Lower leg skin (tissue), 4 donors: Measurements from ENCODE around the gene NHLRC2. TPM values are rescaled to one million over a fixed set of nuclear protein-coding genes. Genes with fewer than 3 reads are reported as not detected.
"Not testable (repeated sequence)": the region's sequence is repeated elsewhere in the genome, so short reads cannot be mapped to it uniquely, and the experiment has no call there.

Source experiments
- DNase-seq, 2 donors: peaks; one replicate each; pipeline ENCODE4 v3.0.0-alpha.2; 2019; ENCODE audit warnings: low spot score in 2 of 2
- H3K4me3 ChIP-seq: fragments of 200-600 bp; sonication (generic); 2 replicates; pipeline ENCODE4 v1.5.1; 2017; ENCODE audit warnings: mild to moderate bottlenecking, low read depth; ENCODE audit not compliant: poor library complexity, severe bottlenecking
- POLR2A ChIP-seq, 2 donors: fragments of 450-650 bp; IDR thresholded peaks; one replicate each; pipeline ENCODE4 v1.6.1; 2016 to 2017; ENCODE audit warnings: antibody characterized with exemption in 2 of 2, mild to moderate bottlenecking in 1 of 2, moderate library complexity in 1 of 2
- WGBS, 2 donors: methylation state at CpG; one replicate each; pipeline ENCODE4 v1.1.5; 2018; 5-methylcytosine and 5-hydroxymethylcytosine counted together
- intact Hi-C: fragments of 100-400 bp; cut with DNase I; formaldehyde crosslinking; loops from one replicate; pipeline ENCODE4 v1.15.0; 2023; ENCODE audit warnings: low total_unique reads
- total RNA-seq, 4 donors: library from RNA; depleted of rRNA; stranded (reverse); fragments of >200 nt; gene quantifications; one replicate each; pipeline ENCODE4 v1.1.0, GENCODE V29; 2016
- TF ChIP-seq, protein P1 (sequence below), 3 donors: fragments of 450-650 bp; IDR thresholded peaks; one replicate each; pipeline ENCODE4 v1.5.1; 2016; ENCODE audit warnings: antibody characterized with exemption in 3 of 3, mild to moderate bottlenecking in 3 of 3, moderate library complexity in 2 of 3

Gene NHLRC2
- total RNA-seq, 4 donors from 2014 or later: 18.9 to 71.2 (median 48.0) TPM

DNA sequence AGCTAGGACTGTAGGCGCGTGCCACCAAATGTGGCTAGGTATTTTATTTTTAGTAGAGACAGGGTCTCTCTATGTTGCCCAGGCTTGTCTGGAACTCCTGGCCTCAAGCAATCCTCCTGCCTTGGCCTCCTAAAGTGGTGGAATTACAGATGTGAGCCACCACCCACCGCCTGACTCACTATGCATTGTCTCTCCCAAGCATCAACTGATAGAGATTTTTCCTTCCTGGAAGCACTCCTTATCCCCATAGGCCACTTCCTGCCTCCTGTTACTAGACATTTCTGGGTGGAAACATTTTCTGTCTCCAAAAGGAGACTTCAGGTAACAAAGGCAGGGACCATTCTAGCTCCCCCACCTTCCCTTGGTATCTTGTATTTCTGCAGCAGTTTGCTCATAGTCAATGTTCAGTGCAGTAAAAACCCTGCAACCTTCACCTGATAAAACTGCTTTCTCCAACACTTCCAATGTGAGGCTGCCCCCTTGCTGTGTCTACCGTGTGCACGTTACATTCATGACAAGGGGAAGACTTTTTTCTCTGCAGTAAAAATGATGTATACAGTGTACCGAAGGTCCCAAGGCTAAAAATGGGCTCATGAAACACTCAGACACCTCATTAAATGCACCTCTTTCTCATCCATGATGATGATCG is 84.9 kb downstream of the NHLRC2 start:
- H3K4me3 ChIP-seq: no peak overlapping the region
- TF ChIP-seq POLR2A (IDR thresholded peaks at IDR 0.05): no peak
- TF ChIP-seq, protein P1, sequence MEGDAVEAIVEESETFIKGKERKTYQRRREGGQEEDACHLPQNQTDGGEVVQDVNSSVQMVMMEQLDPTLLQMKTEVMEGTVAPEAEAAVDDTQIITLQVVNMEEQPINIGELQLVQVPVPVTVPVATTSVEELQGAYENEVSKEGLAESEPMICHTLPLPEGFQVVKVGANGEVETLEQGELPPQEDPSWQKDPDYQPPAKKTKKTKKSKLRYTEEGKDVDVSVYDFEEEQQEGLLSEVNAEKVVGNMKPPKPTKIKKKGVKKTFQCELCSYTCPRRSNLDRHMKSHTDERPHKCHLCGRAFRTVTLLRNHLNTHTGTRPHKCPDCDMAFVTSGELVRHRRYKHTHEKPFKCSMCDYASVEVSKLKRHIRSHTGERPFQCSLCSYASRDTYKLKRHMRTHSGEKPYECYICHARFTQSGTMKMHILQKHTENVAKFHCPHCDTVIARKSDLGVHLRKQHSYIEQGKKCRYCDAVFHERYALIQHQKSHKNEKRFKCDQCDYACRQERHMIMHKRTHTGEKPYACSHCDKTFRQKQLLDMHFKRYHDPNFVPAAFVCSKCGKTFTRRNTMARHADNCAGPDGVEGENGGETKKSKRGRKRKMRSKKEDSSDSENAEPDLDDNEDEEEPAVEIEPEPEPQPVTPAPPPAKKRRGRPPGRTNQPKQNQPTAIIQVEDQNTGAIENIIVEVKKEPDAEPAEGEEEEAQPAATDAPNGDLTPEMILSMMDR (IDR thresholded peaks at IDR 0.05): no peak
- WGBS, 2 donors: 77 to 86% methylated on average over 7 of the region's 7 CpGs

DNA sequence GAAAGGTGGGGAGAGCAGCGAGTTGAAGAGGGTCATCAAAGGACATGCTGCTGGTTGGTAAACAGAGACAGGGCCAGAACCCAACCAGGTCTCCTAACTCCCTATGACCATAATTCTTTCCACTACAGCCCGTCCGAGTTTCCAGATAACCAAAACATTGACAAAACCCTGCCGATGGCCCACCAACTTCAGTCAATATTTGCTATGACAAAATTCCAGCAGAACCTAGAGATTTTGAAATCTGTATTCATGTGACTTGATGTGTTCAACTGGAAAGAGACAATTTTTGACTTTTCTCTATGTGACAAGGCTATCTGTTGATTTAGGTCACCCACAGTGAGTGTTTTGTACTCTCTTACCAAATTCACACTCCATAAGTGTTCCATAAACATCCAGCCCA is 86.7 kb downstream of the NHLRC2 start:
- TF ChIP-seq, protein P1 (IDR thresholded peaks at IDR 0.05): no peak
- TF ChIP-seq POLR2A (IDR thresholded peaks at IDR 0.05): no peak
- intact Hi-C loops: no loop called here
- WGBS, 2 donors: 90 to 93% methylated on average over 4 of the region's 4 CpGs
- no peak overlapping the region for H3K4me3 ChIP-seq
- no peak for DNase-seq

More for the DNA sequence above, 84.9 kb downstream of the NHLRC2 start:
- no peak for DNase-seq
- intact Hi-C loops: no loop called here

DNA sequence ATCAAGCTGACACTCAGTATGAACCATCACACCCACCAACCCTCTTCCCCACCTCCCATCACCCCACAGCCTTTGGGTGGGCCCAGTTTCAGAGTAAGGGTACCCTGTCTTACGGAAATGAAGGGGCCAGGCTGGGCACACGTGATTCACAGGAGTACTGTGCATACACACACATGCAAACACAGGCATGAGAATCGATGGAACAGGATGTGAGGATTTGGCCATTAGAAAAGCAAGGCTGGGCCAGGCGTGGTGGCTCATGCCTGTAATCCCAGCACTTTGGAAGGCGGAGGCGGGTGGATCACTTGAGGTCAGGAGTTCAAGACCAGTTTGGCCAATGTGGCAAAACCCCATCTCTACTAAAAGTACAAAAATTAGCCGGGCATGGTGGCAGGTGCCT is 88.7 kb downstream of the NHLRC2 start:
- 84 to 86% methylated on average over 7 of the region's 7 CpGs for WGBS, 2 donors

DNA sequence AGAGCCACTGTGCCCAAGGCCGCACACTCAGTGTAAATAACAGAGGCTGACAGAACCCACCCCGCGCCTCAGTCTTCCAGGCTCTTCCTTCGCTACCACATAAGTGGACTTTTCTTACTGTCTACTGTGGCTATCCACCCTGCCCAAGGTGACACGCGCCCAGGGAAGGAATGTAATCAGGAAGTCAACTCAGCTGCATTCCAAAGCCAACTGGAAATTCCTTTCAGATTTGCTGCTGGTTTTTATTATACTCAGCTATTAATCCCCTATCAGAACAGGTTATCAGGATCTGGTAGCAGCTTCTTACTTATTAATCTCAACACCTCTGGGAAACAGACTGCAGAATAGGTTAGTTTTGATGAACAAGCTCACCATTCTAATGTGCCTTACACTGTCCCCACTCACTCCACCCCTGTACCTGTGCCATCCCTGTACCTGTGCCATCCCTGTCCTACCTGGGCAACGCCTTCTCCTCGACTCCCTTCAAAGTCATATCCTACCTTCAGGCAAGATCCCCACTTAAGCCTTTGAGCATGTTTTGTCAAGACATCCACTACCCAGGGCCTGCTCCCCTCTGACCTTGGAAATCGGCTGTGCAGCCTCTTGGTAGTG is 90.7 kb downstream of the NHLRC2 start:
- WGBS, 2 donors: 81 to 82% methylated on average over 9 of the region's 9 CpGs

More for the DNA sequence above, 88.7 kb downstream of the NHLRC2 start:
- H3K4me3 ChIP-seq, DNase-seq, intact Hi-C loops: not testable (repeated sequence)

DNA sequence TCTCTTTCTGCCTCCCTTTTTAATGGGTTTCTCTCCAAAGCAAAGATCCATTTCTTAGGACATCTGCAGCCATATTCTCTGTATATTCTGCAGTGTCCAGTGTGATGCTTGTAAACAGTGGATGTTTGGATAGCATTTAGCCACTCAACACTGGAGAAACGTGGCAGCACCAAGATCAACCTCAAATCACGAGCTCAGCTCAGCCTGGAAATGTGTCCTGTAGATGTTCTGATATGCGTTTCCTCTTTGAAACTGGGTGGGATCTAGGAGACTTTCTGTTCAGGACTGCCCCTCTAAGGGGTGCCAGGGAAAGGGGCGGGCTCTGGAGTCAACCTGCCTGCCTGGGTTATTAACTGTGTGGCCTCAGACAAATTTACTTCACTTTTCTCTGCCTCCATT is 91.2 kb downstream of the NHLRC2 start:
- intact Hi-C loops: no loop called here
- no peak for TF ChIP-seq POLR2A (IDR thresholded peaks at IDR 0.05)
- TF ChIP-seq, protein P1 (IDR thresholded peaks at IDR 0.05): no peak
- 87 to 94% methylated on average over 4 of the region's 4 CpGs for WGBS, 2 donors
- no peak overlapping the region for H3K4me3 ChIP-seq
- no peak for DNase-seq

More for the DNA sequence above, 90.7 kb downstream of the NHLRC2 start:
- no peak for TF ChIP-seq POLR2A (IDR thresholded peaks at IDR 0.05)
- TF ChIP-seq, protein P1 (IDR thresholded peaks at IDR 0.05): no peak
- DNase-seq: no peak
- intact Hi-C loops: no loop called here
- H3K4me3 ChIP-seq: no peak overlapping the region

DNA sequence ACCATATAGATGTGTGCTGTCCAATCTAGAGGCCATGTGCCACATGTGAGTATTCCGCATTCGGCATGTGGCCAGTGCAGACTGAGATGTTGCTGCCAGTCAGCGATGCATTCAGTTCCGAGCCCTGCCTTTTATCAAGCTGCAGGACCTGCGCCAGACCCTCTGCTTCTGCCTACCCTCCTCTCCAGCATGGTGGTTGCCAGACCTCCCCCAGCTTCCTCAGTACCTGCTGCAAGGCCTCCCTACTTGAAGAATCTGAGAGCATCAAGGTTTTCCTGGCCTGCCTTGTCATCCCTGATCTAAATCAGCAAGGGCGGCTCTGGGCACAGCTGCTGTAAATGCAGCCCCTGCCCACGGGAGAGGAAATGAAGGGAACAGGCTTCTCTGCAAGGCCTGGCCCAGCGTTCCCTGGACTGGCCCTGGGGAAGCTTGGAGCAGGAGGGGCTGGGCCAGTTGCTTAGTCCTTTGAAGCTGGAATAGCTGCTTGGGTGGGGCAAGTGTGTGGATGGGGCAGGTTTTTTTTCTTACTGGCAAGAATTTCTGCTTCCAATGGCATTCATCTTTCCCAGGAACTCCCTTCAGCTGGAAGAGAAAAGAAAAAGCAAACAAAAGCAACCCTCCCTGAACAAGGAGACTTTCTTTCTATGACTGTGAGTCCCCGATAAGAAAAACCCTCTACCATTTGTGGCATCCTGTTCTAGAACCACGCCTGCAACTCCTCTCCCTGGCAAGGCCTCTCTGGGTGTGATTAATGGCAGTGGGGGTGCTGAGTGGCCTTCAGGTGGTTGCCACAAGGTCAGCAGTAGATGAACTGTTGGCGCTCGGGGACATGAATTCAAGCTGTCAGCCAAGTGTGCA is 93.0 kb downstream of the NHLRC2 start:
- DNase-seq: no peak
- intact Hi-C loops: no loop called here
- H3K4me3 ChIP-seq: no peak overlapping the region
- TF ChIP-seq, protein P1 (IDR thresholded peaks at IDR 0.05): no peak
- TF ChIP-seq POLR2A (IDR thresholded peaks at IDR 0.05): no peak
- 49 to 61% methylated on average over 12 of the region's 12 CpGs for WGBS, 2 donors
